ENCODE measurements around the gene GRN.

DNA sequence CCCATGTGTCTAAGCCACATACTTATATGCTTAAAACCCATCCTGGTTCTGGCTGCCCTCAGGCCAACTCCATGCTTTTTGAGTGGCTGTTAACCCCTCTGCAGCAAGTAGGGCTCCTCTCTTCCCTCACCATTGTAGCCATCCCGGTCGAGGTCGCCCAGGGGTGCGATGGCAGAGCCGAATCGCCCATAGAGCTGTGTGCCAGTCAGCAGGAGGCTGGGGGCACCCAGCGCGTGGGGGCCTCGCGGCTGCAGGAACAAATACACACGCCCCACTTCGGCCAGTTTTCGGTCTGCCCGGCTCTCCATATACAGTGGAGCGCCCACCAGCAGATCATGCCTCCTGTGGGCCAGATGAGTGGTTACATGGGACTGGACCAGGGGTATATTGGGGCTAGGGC, 38.3 kb downstream of the GRN start:
- TF ChIP-seq, protein P1, sequence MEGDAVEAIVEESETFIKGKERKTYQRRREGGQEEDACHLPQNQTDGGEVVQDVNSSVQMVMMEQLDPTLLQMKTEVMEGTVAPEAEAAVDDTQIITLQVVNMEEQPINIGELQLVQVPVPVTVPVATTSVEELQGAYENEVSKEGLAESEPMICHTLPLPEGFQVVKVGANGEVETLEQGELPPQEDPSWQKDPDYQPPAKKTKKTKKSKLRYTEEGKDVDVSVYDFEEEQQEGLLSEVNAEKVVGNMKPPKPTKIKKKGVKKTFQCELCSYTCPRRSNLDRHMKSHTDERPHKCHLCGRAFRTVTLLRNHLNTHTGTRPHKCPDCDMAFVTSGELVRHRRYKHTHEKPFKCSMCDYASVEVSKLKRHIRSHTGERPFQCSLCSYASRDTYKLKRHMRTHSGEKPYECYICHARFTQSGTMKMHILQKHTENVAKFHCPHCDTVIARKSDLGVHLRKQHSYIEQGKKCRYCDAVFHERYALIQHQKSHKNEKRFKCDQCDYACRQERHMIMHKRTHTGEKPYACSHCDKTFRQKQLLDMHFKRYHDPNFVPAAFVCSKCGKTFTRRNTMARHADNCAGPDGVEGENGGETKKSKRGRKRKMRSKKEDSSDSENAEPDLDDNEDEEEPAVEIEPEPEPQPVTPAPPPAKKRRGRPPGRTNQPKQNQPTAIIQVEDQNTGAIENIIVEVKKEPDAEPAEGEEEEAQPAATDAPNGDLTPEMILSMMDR (IDR thresholded peaks at IDR 0.05), result no peak
- no peak for TF ChIP-seq POLR2A (IDR thresholded peaks at IDR 0.05)
